Measurements from ENCODE around the gene LHFPL2. TPM values are rescaled to one million over a fixed set of nuclear protein-coding genes. Genes with fewer than 3 reads are reported as not detected.

The LHFPL2 gene
- total RNA-seq, 1 experiment from 2014 or later, result 57.2 TPM

- in situ Hi-C loops (cut with HindIII; ENCODE audit: low pct_unique_long_range_greater_than_20kb, low sequenced_read_pairs), result loop anchor here (25.0 kb wide), 1 partner anchor 113 kb away; no protein-coding TSS in a partner anchor
- no peak for DNase-seq (ENCODE audit: low read depth, low spot score)
Measured at GRCh38 chr5:78649861-78650496, 1.4 kb upstream of the LHFPL2 start.

GRCh38 chr5:78649211-78649695 lies 681 bp upstream of the LHFPL2 start:
- in situ Hi-C loops (cut with HindIII; ENCODE audit: low pct_unique_long_range_greater_than_20kb, low sequenced_read_pairs), result loop anchor here (25.0 kb wide), 1 partner anchor 112 kb away; no protein-coding TSS in a partner anchor
- peak; percentile 29 for DNase-seq (ENCODE audit: low read depth, low spot score)

- in situ Hi-C loops (cut with HindIII; ENCODE audit: low pct_unique_long_range_greater_than_20kb, low sequenced_read_pairs), result loop anchor here (25.0 kb wide), 1 partner anchor 111 kb away; no protein-coding TSS in a partner anchor
- no peak for DNase-seq (ENCODE audit: low read depth, low spot score)
Measured at GRCh38 chr5:78647838-78648358, 674 bp downstream of the LHFPL2 start.

- in situ Hi-C loops (cut with HindIII; ENCODE audit: low pct_unique_long_range_greater_than_20kb, low sequenced_read_pairs), result loop anchor here (25.0 kb wide), 1 partner anchor 110 kb away; no protein-coding TSS in a partner anchor
- DNase-seq (ENCODE audit: low read depth, low spot score), result peak; percentile 44
Measured at GRCh38 chr5:78647351-78647818, 1.2 kb downstream of the LHFPL2 start.

- in situ Hi-C loops (cut with HindIII; ENCODE audit: low pct_unique_long_range_greater_than_20kb, low sequenced_read_pairs), result loop anchor here (25.0 kb wide), 1 partner anchor 108 kb away; no protein-coding TSS in a partner anchor
- DNase-seq (ENCODE audit: low read depth, low spot score), result peak; percentile 42
Measured at GRCh38 chr5:78644741-78645300, 3.8 kb downstream of the LHFPL2 start.

- in situ Hi-C loops (cut with HindIII; ENCODE audit: low pct_unique_long_range_greater_than_20kb, low sequenced_read_pairs), result loop anchor here (25.0 kb wide), 1 partner anchor 107 kb away; no protein-coding TSS in a partner anchor
- no peak for DNase-seq (ENCODE audit: low read depth, low spot score)
Measured at GRCh38 chr5:78644129-78644528, 4.4 kb downstream of the LHFPL2 start.

- no peak for DNase-seq (ENCODE audit: low read depth, low spot score)
- in situ Hi-C loops (cut with HindIII; ENCODE audit: low pct_unique_long_range_greater_than_20kb, low sequenced_read_pairs), result loop anchor here (25.0 kb wide), 1 partner anchor 105 kb away; no protein-coding TSS in a partner anchor
Measured at GRCh38 chr5:78642701-78643100, 5.9 kb downstream of the LHFPL2 start.

GRCh38 chr5:78640662-78641474 lies 7.7 kb downstream of the LHFPL2 start:
- in situ Hi-C loops (cut with HindIII; ENCODE audit: low pct_unique_long_range_greater_than_20kb, low sequenced_read_pairs), result loop anchor here (25.0 kb wide), 1 partner anchor 104 kb away; no protein-coding TSS in a partner anchor
- no peak for DNase-seq (ENCODE audit: low read depth, low spot score)

GRCh38 chr5:78639791-78640190 lies 8.8 kb downstream of the LHFPL2 start:
- DNase-seq (ENCODE audit: low read depth, low spot score), result no peak
- in situ Hi-C loops (cut with HindIII; ENCODE audit: low pct_unique_long_range_greater_than_20kb, low sequenced_read_pairs), result loop anchor here (25.0 kb wide), 1 partner anchor 102 kb away; no protein-coding TSS in a partner anchor

- no peak for DNase-seq (ENCODE audit: low read depth, low spot score)
- in situ Hi-C loops (cut with HindIII; ENCODE audit: low pct_unique_long_range_greater_than_20kb, low sequenced_read_pairs), result loop anchor here (25.0 kb wide), 1 partner anchor 102 kb away; no protein-coding TSS in a partner anchor
Measured at GRCh38 chr5:78638973-78639669, 9.5 kb downstream of the LHFPL2 start.

- peak; percentile 94 for DNase-seq (ENCODE audit: low read depth, low spot score)
- in situ Hi-C loops (cut with HindIII; ENCODE audit: low pct_unique_long_range_greater_than_20kb, low sequenced_read_pairs), result loop anchor here (25.0 kb wide), 1 partner anchor 101 kb away; no protein-coding TSS in a partner anchor
Measured at GRCh38 chr5:78638423-78638822, 10.1 kb downstream of the LHFPL2 start.

- DNase-seq (ENCODE audit: low read depth, low spot score), result no peak
- in situ Hi-C loops (cut with HindIII; ENCODE audit: low pct_unique_long_range_greater_than_20kb, low sequenced_read_pairs), result loop anchor here (25.0 kb wide), 1 partner anchor 100 kb away; no protein-coding TSS in a partner anchor
Measured at GRCh38 chr5:78637468-78637867, 11.1 kb downstream of the LHFPL2 start.

GRCh38 chr5:78636682-78637081 lies 11.9 kb downstream of the LHFPL2 start:
- in situ Hi-C loops (cut with HindIII; ENCODE audit: low pct_unique_long_range_greater_than_20kb, low sequenced_read_pairs), result loop anchor here (25.0 kb wide), 1 partner anchor 99 kb away; no protein-coding TSS in a partner anchor
- DNase-seq (ENCODE audit: low read depth, low spot score), result peak; percentile 65

GRCh38 chr5:78634634-78635033 lies 13.9 kb downstream of the LHFPL2 start:
- peak; percentile 41 for DNase-seq (ENCODE audit: low read depth, low spot score)
- in situ Hi-C loops (cut with HindIII; ENCODE audit: low pct_unique_long_range_greater_than_20kb, low sequenced_read_pairs), result loop anchor here (25.0 kb wide), 1 partner anchor 97 kb away; no protein-coding TSS in a partner anchor

GRCh38 chr5:78634229-78634628 lies 14.3 kb downstream of the LHFPL2 start:
- no peak for DNase-seq (ENCODE audit: low read depth, low spot score)
- in situ Hi-C loops (cut with HindIII; ENCODE audit: low pct_unique_long_range_greater_than_20kb, low sequenced_read_pairs), result loop anchor here (25.0 kb wide), 1 partner anchor 97 kb away; no protein-coding TSS in a partner anchor

- in situ Hi-C loops (cut with HindIII; ENCODE audit: low pct_unique_long_range_greater_than_20kb, low sequenced_read_pairs), result loop anchor here (25.0 kb wide), 1 partner anchor 96 kb away; no protein-coding TSS in a partner anchor
- DNase-seq (ENCODE audit: low read depth, low spot score), result no peak
Measured at GRCh38 chr5:78633700-78634099, 14.9 kb downstream of the LHFPL2 start.

Measured in SK-MEL-5 (cell line).